M059J (cell line): ENCODE data around the gene RSBN1. TPM values are rescaled to one million over a fixed set of nuclear protein-coding genes. Genes with fewer than 3 reads are reported as not detected.
"Not testable (repeated sequence)": the region's sequence is repeated elsewhere in the genome, so short reads cannot be mapped to it uniquely, and the experiment has no call there.

Experiments
- DNase-seq: peaks from one replicate; pipeline ENCODE4 v3.0.0-alpha.2; 2012; ENCODE audit warnings: low read depth
- total RNA-seq: library from RNA; depleted of rRNA; stranded (reverse); fragments of >200 nt; shearing (Covaris generic); gene quantifications from 2 replicates; pipeline ENCODE4 v1.2.3, GENCODE V29; 2014; rRNA removed

RSBN1 gene
- total RNA-seq, result 7.5 and 12.4 TPM in 2 replicates

GRCh38 chr1:113811888-113812660, at the start of gene RSBN1:
Gene RSBN1 (minus strand): TSS chr1:113812476. CDS start chr1:113812412, 64 bp downstream.
- DNase-seq, result peak; percentile 100

- DNase-seq, result no peak
Observed at GRCh38 chr1:113861641-113862040, 49.4 kb upstream of the RSBN1 start.

GRCh38 chr1:113860891-113861290, 48.6 kb upstream of the RSBN1 start:
- DNase-seq, result peak; percentile 83

GRCh38 chr1:113859478-113860175, 47.4 kb upstream of the RSBN1 start:
- DNase-seq, result no peak

- no peak for DNase-seq
Observed at GRCh38 chr1:113858982-113859381, 46.7 kb upstream of the RSBN1 start.

GRCh38 chr1:113858418-113858817, 46.1 kb upstream of the RSBN1 start:
- no peak for DNase-seq

- no peak for DNase-seq
Observed at GRCh38 chr1:113857776-113858175, 45.5 kb upstream of the RSBN1 start.

- DNase-seq, result no peak
Observed at GRCh38 chr1:113856401-113856790, 44.1 kb upstream of the RSBN1 start.

GRCh38 chr1:113855630-113856400, 43.5 kb upstream of the RSBN1 start:
- DNase-seq, result peak; percentile 13

GRCh38 chr1:113854234-113854633, 42.0 kb upstream of the RSBN1 start:
- no peak for DNase-seq

- DNase-seq, result not testable (repeated sequence)
Observed at GRCh38 chr1:113852694-113853093, 40.4 kb upstream of the RSBN1 start.

- DNase-seq, result no peak
Observed at GRCh38 chr1:113850127-113850796, 38.0 kb upstream of the RSBN1 start.

GRCh38 chr1:113849072-113849471, 36.8 kb upstream of the RSBN1 start:
- DNase-seq, result no peak

- no peak for DNase-seq
Observed at GRCh38 chr1:113846391-113847035, 34.2 kb upstream of the RSBN1 start.

GRCh38 chr1:113836534-113836933, 24.3 kb upstream of the RSBN1 start:
- DNase-seq, result no peak

GRCh38 chr1:113835686-113836290, 23.5 kb upstream of the RSBN1 start:
- DNase-seq, result peak; percentile 63

- DNase-seq, result peak; percentile 15
Observed at GRCh38 chr1:113834716-113835115, 22.4 kb upstream of the RSBN1 start.

- no peak for DNase-seq
Observed at GRCh38 chr1:113830039-113830438, 17.8 kb upstream of the RSBN1 start.

- DNase-seq, result no peak
Observed at GRCh38 chr1:113821916-113822315, 9.6 kb upstream of the RSBN1 start.

- no peak for DNase-seq
Observed at GRCh38 chr1:113818578-113818977, 6.3 kb upstream of the RSBN1 start.

GRCh38 chr1:113813218-113813617, 942 bp upstream of the RSBN1 start:
- no peak for DNase-seq
